COLO668 (cell line): ENCODE data around the gene SLC16A9.

Source experiments
- DNase-seq: peaks from one replicate; lab custom pipeline; 2025; ENCODE audit not compliant: unreplicated experiment; lab: John Stamatoyannopoulos, UW

Gene SLC16A9

GRCh38 chr10:59631237-59631636 is 78.4 kb downstream of the SLC16A9 start:
- DNase-seq = no peak

- no peak for DNase-seq
These were observed 80.7 kb downstream of the SLC16A9 start for GRCh38 chr10:59628965-59629364.

- no peak for DNase-seq
These were observed 81.2 kb downstream of the SLC16A9 start for GRCh38 chr10:59628456-59628855.

GRCh38 chr10:59627366-59628018 is 82.2 kb downstream of the SLC16A9 start:
- DNase-seq = no peak

GRCh38 chr10:59626523-59626869 is 83.2 kb downstream of the SLC16A9 start:
- DNase-seq = no peak

GRCh38 chr10:59625721-59626522 is 83.7 kb downstream of the SLC16A9 start:
- peak; percentile 7 for DNase-seq

GRCh38 chr10:59624951-59625350 is 84.7 kb downstream of the SLC16A9 start:
- no peak for DNase-seq

GRCh38 chr10:59624136-59624535 is 85.5 kb downstream of the SLC16A9 start:
- DNase-seq = no peak

- peak; percentile 6 for DNase-seq
These were observed 86.2 kb downstream of the SLC16A9 start for GRCh38 chr10:59623133-59624121.

GRCh38 chr10:59622320-59623132 is 87.1 kb downstream of the SLC16A9 start:
- peak; percentile 50 for DNase-seq

- no peak for DNase-seq
These were observed 87.9 kb downstream of the SLC16A9 start for GRCh38 chr10:59621771-59622170.

- no peak for DNase-seq
These were observed 91.0 kb downstream of the SLC16A9 start for GRCh38 chr10:59618666-59619065.

- no peak for DNase-seq
These were observed 91.7 kb downstream of the SLC16A9 start for GRCh38 chr10:59617996-59618395.

- DNase-seq = no peak
These were observed 98.6 kb downstream of the SLC16A9 start for GRCh38 chr10:59611048-59611447.

- no peak for DNase-seq
These were observed 101.7 kb downstream of the SLC16A9 start for GRCh38 chr10:59607970-59608369.

GRCh38 chr10:59606551-59606961 is 103.1 kb downstream of the SLC16A9 start:
- no peak for DNase-seq

- DNase-seq = no peak
These were observed 107.7 kb downstream of the SLC16A9 start for GRCh38 chr10:59601985-59602384.
